Measurements from ENCODE around the gene SUFU.

DNA sequence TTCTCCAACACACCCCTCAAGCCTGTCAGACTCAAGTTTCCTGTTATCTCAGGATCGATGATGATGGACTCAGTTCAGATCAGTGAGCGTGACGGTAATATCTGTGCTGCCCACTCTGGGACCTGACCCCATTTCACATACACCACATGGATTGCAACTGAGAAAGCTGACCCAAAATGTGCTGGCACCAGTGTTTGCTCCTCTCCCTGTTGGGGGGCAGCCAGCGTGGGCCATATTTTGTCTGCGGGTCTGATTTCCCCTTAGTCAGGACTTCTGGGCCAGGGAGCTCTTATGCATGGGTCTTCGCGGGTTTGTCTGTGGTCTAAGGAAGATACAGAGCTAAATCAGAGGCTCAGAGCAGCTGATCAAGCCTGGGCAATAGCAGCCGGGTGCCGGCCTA, 97.9 kb downstream of the SUFU start:
- no peak for TF ChIP-seq CTCF (IDR thresholded peaks at IDR 0.05)
- TF ChIP-seq POLR2A (IDR thresholded peaks at IDR 0.05) = no peak

Measured in stomach (tissue), 4 donors.